ENCODE results near the gene GTPBP8. TPM values are rescaled to one million over a fixed set of nuclear protein-coding genes. Genes with fewer than 3 reads are reported as not detected.

The GTPBP8 gene
- total RNA-seq, 4 donors from 2014 or later: 23.5 to 50.1 (median 32.9) TPM

GRCh38 chr3:113019182-113020137, 28.7 kb downstream of the GTPBP8 start:
- H3K27ac ChIP-seq: peak overlapping the region; percentile 76 to 93 (median 88)
- H3K27me3 ChIP-seq: no peaks in the 10 kb centered on the region
- intact Hi-C loops (cut with DNase I): no loop called here
- peak overlapping the region; percentile 65 to 98 (median 77) for H3K4me3 ChIP-seq (replicated peaks in 1 of 3)
- 6 to 7% methylated on average over 26 to 33 of the region's 63 CpGs for WGBS, 2 donors
- H3K36me3 ChIP-seq: no peaks in the 10 kb centered on the region
- no peaks in the 10 kb centered on the region for H3K9me3 ChIP-seq
- peak in 1 of 2 donors; percentile 70 for TF ChIP-seq POLR2A (IDR thresholded peaks at IDR 0.05)
- TF ChIP-seq, protein P1, sequence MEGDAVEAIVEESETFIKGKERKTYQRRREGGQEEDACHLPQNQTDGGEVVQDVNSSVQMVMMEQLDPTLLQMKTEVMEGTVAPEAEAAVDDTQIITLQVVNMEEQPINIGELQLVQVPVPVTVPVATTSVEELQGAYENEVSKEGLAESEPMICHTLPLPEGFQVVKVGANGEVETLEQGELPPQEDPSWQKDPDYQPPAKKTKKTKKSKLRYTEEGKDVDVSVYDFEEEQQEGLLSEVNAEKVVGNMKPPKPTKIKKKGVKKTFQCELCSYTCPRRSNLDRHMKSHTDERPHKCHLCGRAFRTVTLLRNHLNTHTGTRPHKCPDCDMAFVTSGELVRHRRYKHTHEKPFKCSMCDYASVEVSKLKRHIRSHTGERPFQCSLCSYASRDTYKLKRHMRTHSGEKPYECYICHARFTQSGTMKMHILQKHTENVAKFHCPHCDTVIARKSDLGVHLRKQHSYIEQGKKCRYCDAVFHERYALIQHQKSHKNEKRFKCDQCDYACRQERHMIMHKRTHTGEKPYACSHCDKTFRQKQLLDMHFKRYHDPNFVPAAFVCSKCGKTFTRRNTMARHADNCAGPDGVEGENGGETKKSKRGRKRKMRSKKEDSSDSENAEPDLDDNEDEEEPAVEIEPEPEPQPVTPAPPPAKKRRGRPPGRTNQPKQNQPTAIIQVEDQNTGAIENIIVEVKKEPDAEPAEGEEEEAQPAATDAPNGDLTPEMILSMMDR (IDR thresholded peaks at IDR 0.05): no peak
- peak; percentile 90 to 91 for DNase-seq
- H3K4me1 ChIP-seq: peaks cover 10 to 12% of the 10 kb centered on the region in 2 donors

DNA sequence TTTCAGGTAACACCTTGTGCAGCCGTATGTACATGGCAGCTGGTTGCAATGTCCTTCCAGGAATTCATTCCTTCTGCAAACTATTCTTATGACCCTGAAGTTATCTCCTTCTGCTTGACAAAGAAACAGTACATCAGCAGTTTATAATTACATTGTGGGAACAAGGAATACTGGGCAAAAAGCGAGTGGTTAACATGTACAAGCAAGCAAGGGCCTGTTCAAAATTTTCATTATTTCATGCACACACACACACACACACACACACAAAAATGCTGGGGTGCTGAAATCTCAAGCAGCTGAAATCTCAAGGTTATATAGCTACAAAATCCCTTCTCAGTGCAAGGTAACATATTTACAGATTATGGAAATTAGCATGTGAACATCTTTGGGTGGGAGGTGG, 30.7 kb downstream of the GTPBP8 start:
- Histone ChIP-seq H3K4me3 (replicated peaks in 1 of 3) (no peak overlapping the region), H3K9me3 (no peaks in the 10 kb centered on the region), H3K27me3 (no peaks in the 10 kb centered on the region), H3K36me3 (no peaks in the 10 kb centered on the region), H3K4me1 (peaks cover 10 to 12% of the 10 kb centered on the region in 2 donors), H3K27ac (no peak overlapping the region)
- WGBS, 2 donors: 89 to 95% methylated on average over 2 of the region's 2 CpGs
- intact Hi-C loops (cut with DNase I): no loop called here
- DNase-seq: no peak
- TF ChIP-seq POLR2A (IDR thresholded peaks at IDR 0.05): no peak
- TF ChIP-seq, protein P1 (IDR thresholded peaks at IDR 0.05): no peak

DNA sequence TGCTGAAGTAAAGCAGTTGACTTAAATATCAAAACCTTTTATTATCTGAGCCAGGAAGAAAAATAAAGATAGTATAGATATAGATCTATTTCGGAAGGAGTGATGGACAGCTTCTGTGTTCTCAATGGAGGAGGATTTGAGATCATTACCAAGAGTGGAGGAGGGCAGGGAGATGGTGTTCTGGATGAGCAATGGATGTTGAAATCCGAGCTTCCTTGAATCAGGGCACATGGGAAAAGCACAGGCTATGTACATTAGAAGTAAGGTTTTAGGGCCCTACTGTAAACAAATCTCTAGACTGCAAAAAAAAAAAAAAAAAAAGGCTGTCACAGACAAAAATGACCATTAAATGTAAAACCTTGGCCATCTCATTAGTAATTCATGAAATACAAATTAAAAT, 43.2 kb downstream of the GTPBP8 start:
- WGBS, 2 donors: 79 to 87% methylated on average over 2 of the region's 2 CpGs
- DNase-seq: no peak
- no peak for TF ChIP-seq POLR2A (IDR thresholded peaks at IDR 0.05)
- TF ChIP-seq, protein P1 (IDR thresholded peaks at IDR 0.05): no peak

DNA sequence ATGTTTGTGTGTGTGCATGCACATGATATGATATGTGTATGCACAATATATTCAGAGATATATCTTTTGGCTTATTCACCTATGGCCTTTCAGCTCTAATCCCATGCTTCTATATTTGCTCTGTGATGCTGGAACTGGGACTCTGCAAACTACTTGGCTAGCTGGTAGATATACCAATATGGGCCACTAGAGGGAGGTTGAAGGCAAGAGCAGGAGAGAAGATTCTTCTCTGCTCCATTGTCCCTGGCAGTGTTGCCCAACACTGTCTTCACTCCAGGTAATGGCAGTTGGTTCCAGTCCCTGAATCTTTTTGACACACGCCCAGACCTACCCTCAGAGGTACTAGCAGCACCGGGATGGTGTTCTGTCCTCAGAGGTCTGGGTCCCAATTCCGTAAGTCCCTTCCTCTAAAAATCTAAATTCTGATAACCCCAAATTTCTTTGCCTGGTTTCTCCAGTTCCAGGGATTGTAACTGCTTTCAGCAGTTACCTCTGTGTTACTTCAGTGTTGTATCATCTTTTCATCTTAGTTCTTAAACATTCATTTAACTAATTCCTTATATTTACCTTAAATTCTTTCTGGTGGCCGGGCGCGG, 44.7 kb downstream of the GTPBP8 start:
- no peaks in the 10 kb centered on the region for H3K9me3 ChIP-seq
- H3K36me3 ChIP-seq: no peaks in the 10 kb centered on the region
- no peaks in the 10 kb centered on the region for H3K27me3 ChIP-seq
- peak; percentile 21 to 26 for DNase-seq
- TF ChIP-seq POLR2A (IDR thresholded peaks at IDR 0.05): no peak
- TF ChIP-seq, protein P1 (IDR thresholded peaks at IDR 0.05): peak; percentile 68 to 89 (median 73)
- H3K4me3 ChIP-seq (replicated peaks in 1 of 3): no peak overlapping the region
- H3K27ac ChIP-seq: no peak overlapping the region
- no peaks in the 10 kb centered on the region for H3K4me1 ChIP-seq
- intact Hi-C loops (cut with DNase I): no loop called here
- WGBS, 2 donors: 56 to 63% methylated on average over 5 to 6 of the region's 6 CpGs

More for the DNA sequence above, 43.2 kb downstream of the GTPBP8 start:
- Histone ChIP-seq H3K36me3 (no peaks in the 10 kb centered on the region), H3K4me3 (replicated peaks in 1 of 3) (no peak overlapping the region), H3K27ac (no peak overlapping the region), H3K9me3 (no peaks in the 10 kb centered on the region), H3K4me1 (no peaks in the 10 kb centered on the region), H3K27me3 (no peaks in the 10 kb centered on the region)
- intact Hi-C loops (cut with DNase I): no loop called here

- no peak for DNase-seq
- Histone ChIP-seq H3K27me3 (no peaks in the 10 kb centered on the region), H3K27ac (no peak overlapping the region), H3K36me3 (no peaks in the 10 kb centered on the region), H3K9me3 (no peaks in the 10 kb centered on the region), H3K4me3 (replicated peaks in 1 of 3) (no peak overlapping the region), H3K4me1 (no peaks in the 10 kb centered on the region)
- intact Hi-C loops (cut with DNase I): no loop called here
- no peak for TF ChIP-seq POLR2A (IDR thresholded peaks at IDR 0.05)
- TF ChIP-seq, protein P1 (IDR thresholded peaks at IDR 0.05): no peak
- 86 to 99% methylated on average over 2 of the region's 2 CpGs for WGBS, 2 donors
These were observed 47.5 kb downstream of the GTPBP8 start for GRCh38 chr3:113038328-113038727.

Data from thyroid gland (tissue), 4 donors.